NCI-H187 treated with DMSO at 0.1 percent for 48 hours (cell line): ENCODE data around the gene TSPAN5.
"Not testable (repeated sequence)": the region's sequence is repeated elsewhere in the genome, so short reads cannot be mapped to it uniquely, and the experiment has no call there.

Source experiments
- DNase-seq: peaks from one replicate; lab custom pipeline; 2025; lab: John Stamatoyannopoulos, UW

TSPAN5 gene

DNA sequence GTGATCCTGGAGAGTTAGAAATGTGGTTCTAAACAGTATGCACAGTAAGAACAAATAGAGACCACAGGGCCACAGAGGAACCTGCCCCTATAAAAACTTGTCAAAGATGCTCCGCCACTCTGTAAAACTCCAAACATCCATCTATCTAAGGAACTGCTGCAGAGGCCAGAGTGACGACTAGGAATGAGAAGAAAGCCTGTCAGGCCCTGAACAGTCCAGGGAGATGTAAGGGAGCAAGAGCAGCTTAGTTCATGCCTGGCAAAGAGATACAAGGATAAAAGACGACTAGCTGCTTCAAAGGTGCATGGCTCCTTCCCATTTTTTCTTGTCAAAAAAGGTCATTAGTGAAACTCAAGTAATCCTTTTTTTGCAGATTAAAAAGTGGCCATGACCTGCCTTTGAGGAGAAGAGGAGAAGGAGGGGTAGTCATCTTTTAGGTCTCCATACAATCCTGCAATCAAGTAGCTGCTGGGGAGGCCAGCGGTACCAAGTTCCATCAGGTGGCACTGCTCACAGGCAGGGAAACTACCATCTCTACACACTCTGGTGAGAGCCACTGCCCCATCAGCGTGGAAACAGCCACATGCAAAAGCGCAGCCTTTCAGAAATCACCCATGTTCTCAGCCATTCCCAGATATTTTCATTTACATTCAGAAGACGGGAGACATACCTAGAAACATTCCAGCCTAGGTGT is 162.1 kb downstream of the TSPAN5 start:
- no peak for DNase-seq

DNA sequence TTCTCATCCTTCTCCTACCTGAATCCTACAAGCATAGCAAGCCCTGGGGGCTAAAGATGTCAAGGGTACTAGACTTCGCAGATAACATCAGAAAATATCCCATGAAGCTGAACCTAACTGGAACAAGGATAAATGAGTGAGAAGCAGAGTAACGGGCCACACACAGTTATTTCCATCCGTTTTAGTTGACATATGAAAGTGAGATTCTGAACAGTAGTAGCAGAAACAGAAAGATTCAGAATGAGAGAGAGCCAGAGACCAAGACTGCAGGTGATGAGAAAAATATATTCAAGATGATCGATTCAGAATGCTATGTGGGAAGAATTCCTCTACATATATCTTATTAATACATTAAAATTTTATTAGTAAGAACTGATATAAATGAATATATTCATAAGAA is 165.1 kb downstream of the TSPAN5 start:
- no peak for DNase-seq

- DNase-seq, result no peak
Measured at GRCh38 chr4:98491899-98492559, 166.4 kb downstream of the TSPAN5 start.

DNA sequence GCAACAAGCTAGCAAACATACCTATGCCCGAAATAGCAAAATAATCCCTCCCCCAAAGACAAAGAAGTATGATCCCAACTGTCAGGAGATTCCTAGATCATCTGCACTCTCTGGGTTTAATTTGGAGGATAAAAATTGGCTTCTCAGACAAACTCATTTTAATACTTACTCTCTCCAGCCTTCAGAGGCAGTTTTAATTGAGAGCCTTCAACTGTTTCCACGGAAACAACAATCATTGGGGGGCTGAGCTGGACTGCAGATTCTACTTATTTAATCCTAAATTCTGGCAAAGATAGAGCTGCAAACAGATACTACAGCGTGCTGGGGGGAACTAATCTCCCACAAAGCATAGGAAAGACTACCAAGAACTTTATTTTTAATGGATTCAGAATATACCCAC is 168.2 kb downstream of the TSPAN5 start:
- DNase-seq, result no peak

- no peak for DNase-seq
Measured at GRCh38 chr4:98485816-98486345, 172.5 kb downstream of the TSPAN5 start.

- no peak for DNase-seq
Measured at GRCh38 chr4:98484031-98484430, 174.4 kb downstream of the TSPAN5 start.

DNA sequence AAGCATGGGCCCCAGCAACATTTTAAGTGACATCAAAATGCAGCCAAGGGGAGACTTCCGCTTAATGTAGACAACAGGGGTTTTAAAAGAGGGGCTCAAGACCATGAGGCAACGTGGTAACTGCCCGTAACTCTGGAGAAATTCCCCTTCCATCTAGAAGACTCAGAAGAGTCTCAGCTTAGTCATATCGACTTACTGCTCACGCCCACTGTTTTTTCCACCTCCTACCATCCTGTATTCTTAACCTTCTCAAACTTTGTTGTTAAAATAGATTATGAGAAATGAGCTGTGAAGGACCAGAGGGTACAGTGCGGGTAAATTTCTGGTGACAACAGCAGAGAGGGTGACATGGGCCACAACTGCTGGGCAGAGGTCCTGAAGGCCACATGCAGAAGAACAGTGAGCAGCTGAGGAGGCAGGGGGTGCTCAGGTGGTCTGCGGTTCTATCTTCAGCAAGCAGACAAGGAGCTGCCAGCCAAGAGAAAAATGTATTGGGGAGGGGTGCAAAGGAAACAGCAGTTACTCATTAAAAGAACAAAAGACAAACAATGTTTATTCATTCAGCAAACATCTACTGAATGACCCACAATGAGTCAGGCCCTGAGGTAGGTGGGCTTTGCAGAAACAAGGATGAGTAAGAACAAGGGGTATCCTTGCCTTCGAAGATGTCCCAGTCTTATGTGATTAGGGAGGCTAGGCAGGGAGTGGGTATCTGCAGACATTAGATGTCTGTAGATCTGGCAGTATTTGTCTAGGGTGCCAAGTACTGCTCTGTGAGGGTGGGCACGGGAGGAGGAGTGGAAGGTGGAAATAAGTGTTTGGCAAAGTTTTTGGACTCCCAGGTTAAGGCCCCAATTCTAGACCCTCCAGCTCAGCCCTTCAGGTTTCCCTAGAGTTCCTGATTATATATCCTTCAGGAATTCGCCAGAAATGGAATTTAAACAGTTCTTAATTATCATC is 175.3 kb downstream of the TSPAN5 start:
- DNase-seq, result no peak

GRCh38 chr4:98482503-98482846 is 175.9 kb downstream of the TSPAN5 start:
- DNase-seq, result no peak

- no peak for DNase-seq
Measured at GRCh38 chr4:98481167-98481566, 177.2 kb downstream of the TSPAN5 start.

DNA sequence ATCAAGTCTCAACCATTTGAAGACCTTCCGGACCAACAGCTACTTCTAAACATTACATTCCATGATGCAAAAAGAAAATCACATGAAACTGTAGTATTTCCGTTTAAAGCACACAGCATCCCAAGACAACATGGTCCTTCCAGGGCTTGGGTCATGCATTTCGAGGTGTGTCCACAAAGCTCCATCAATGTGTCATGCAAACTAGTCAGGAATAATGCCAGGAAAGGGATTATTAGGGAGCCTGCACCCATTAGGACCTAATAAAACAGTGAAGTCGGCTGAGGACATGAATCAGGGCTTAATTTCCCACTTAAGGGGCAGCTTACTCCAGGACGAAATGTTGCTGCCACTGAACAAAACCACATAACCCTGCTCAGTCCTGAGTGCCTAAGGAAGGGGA is 177.9 kb downstream of the TSPAN5 start:
- DNase-seq, result no peak

DNA sequence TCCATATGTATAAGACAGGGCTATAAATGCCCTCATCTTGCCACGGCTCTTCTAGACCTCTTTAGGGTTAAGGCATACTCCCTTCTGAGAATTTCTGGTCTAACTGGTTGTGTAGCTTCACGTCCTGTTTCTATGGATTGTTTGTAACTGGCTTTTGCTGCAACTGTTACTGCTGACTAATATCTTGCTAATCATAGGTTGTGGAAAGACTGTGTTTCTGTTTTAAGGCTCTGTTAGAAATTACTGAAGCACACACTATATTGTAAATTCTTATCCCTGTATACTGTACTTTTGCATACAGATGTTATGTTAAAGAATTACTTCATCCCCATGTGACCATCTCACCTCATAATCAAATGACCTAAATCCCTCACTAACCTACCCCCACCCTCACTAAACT is 178.8 kb downstream of the TSPAN5 start:
- DNase-seq, result not testable (repeated sequence)

GRCh38 chr4:98476891-98477290 is 181.5 kb downstream of the TSPAN5 start:
- DNase-seq, result no peak

DNA sequence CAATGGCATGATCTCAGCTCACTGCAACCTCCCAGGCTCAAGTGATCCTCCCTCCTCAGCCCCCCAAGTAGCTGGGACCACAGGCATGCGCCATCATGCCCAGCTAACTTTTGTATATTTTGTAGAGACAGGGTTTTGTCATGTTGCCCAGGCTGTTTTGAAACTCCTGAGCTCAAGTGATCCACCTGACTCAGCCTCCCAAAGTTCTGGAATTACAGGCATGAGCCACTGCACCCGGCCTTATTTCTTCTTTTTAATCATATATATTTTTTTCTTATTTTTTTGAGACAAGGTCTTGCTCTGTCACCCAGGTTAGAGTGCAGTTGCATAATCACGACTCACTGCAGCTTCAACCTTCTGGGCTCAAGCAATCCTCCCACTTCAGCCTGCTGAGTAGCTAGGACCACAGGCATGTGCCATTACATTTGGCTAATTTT is 184.0 kb downstream of the TSPAN5 start:
- DNase-seq, result no peak

DNA sequence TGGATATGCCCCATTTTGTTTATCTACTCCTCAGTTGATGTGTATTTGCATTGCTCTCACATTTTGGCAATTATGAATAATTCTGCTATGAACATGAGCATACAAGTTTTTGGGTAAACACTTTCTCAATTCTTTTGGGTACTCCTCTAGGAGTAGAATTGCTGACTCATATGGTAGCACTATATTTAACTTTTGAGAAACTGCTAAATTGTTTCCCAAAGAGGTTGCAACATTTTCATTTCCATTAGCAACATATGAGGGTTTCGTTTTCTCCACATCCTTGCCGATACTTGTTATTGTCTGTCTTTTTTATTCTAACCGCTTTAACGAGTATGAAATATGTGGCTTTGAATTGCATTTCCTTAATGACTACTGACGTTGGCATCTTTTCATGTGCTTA is 185.4 kb downstream of the TSPAN5 start:
- no peak for DNase-seq

- no peak for DNase-seq
Measured at GRCh38 chr4:98470831-98471230, 187.6 kb downstream of the TSPAN5 start.

DNA sequence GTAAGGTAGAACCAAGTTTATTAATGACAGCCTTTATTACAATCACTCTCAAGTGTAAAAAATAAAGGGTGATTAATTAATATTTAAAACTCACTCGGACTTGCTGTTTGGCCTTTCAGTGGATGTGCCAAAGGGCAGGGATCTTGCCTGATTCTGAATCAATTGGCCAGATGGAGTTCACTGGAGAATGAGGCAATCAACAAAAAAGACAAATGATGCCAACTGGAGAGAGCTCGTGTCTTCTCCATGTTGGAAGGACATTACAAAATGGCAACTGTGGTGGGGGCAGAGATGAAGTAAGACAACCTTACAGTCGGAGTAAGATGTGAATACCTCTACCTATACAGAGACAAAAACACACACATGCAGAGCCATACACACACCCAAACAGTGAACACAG is 188.0 kb downstream of the TSPAN5 start:
- no peak for DNase-seq

- no peak for DNase-seq
Measured at GRCh38 chr4:98469771-98470170, 188.6 kb downstream of the TSPAN5 start.

DNA sequence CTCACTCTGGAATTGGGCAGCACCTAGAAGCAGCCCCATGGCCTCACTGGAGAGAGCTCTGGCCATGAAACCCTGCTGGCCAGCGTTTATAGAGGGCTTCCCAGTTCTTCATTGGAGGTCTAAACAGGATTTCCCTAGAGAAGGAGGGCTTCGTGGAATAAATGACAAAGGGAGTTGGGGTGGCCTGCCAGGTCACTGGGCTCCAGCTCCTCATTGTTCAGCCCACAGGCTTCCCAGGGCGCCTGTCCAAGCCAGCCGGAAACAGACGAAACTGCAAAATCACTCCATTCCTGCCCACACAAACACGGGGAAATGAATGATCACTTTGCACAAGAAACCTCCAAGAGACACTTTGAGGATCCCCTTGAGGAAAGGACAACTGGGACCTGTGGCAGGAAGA is 189.7 kb downstream of the TSPAN5 start:
- DNase-seq, result no peak

- no peak for DNase-seq
Measured at GRCh38 chr4:98467627-98468072, 190.8 kb downstream of the TSPAN5 start.

DNA sequence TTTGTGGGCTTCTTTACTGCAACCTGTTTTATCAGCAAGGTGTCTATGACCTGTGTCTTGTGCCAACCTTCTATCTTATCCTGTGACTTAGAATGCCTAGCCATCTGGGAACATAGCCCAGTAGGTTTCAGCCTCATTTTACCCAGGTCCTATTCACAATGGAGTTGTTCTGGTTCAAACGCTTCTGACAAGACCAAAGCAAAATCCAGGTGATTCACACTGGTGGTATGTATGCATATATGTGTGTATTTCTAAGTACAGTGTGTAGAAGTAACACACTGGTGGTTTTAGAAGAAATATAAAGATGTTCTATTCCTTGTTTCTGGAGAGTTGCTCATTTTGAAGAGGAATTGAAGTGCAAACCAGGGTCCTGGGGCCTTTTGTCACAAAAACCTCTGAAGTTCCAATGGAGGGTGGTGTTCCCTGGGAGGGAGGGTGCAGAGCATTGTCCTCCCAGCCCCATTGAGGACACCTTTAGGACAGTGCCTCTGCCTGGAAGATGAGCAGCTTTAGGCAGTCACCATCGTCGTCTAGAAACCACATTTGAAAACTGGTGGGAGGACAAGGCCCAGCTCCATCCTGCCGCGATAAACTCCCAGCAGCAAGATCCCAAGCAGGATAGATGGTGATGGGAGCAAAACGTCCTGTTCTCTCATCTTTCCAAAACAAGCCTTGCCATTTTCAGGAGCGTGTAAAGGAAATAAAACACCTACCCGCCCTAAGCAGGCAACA is 191.4 kb downstream of the TSPAN5 start:
- no peak for DNase-seq

- no peak for DNase-seq
Measured at GRCh38 chr4:98462487-98462886, 195.9 kb downstream of the TSPAN5 start.
